Measurements from ENCODE around the gene TNFRSF14. TPM values are rescaled to one million over a fixed set of nuclear protein-coding genes. Genes with fewer than 3 reads are reported as not detected.
A peak's percentile ranks its signal among the peaks of the same experiment; 100 is the strongest.

The TNFRSF14 gene
- total and polyA plus RNA-seq, 9 of the 15 experiments (the other 6 are each of a cell fraction or from before 2014, with no cell fraction given): 0.11 to 2.3 (median 0.68) TPM; not detected in 2

DNA sequence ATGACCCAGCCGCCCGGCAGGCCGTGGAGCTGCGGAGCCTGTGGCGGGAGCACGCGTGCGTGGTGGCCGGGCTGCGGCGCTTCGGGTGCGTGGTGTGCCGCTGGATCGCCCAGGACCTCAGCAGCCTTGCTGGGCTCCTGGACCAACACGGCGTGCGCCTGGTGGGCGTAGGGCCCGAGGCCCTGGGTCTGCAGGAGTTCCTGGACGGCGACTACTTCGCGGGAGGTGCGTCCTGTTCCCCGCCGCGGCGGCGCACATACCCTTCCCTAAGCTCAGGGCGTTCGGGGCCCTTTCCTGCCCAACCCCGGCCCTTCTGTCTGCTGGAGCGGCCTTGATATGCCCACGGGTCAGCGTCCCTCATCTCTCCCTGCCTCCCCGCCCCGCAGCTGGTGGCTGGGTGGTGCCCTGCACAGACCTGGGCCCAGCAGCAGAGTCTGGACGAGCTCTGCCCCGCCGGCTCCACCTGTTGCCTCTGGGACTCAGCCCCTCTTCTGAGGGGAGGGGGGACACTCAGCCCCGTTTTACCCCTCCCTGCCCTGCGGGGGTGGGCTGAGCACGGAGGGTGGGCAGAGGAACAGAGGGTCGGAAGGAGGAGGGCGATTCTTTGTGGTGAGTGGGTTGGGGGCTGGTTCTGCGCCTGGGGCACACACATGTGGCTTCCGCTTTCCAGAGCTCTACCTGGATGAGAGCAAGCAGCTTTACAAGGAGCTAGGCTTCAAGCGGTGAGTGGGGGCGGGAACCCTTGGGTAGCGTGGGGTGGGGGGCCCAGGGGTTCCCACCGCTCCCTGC lies 31.1 kb downstream of the TNFRSF14 start:
- peaks cover 20 to 57% of the 10 kb centered on the region in 2 experiments for H3K4me1 ChIP-seq (replicated peaks in 1 of 2; ENCODE audit: control insufficient read depth in 2 of 2, insufficient read depth in 2 of 2, low read length in 2 of 2)
- ChIA-PET POLR2A (interaction anchor here (0.5 to 3.0 kb wide), 6 partner anchors 12 to 62 kb away, joined by 3 to 13 read pairs (median 6); partner anchors contain the start of gene TNFRSF14), CTCF (ENCODE audit: low intra/inter-chr PET ratio) (no interaction called here)
- H3K4me3 ChIP-seq: peak overlapping the region; percentile 71
- peaks cover 0 to 2% of the 10 kb centered on the region in 2 experiments; a peak in 1 of 5 replicates for H3K27me3 ChIP-seq (ENCODE audit: control insufficient read depth in 2 of 2, insufficient read depth in 2 of 2, low read length in 2 of 2)
- H3K9me3 ChIP-seq (replicated peaks; ENCODE audit: control insufficient read depth, insufficient read depth, low read depth, low read length): no peaks in the 10 kb centered on the region
- DNase-seq (ENCODE audit: extremely low read depth in 1 of 4, low spot score in 3 of 4) (peak in 1 of 4 experiments; percentile 45), FAIRE-seq (no peak), ATAC-seq (peak; percentile 5)
- H4K20me1 ChIP-seq (replicated peaks; ENCODE audit: control insufficient read depth, insufficient read depth, low read length): no peaks in the 10 kb centered on the region
- no peak overlapping the region for H3K27ac ChIP-seq (ENCODE audit: extremely low read depth, low read depth, low read length)
- BruUV-seq (replicated peaks): TSS peak; percentile 47
- peaks cover 8% of the 10 kb centered on the region; the same call in 1 of the 3 replicates for H3K79me2 ChIP-seq (ENCODE audit: control insufficient read depth, insufficient read depth, low read length)
- no peaks in the 10 kb centered on the region for H3K9me1 ChIP-seq (ENCODE audit: control insufficient read depth, insufficient read depth, low read length)
- intact Hi-C loops (cut with micrococcal nuclease): loop anchor here (2.0 to 5.0 kb wide), 2 partner anchors 40 to 56 kb away; no protein-coding TSS in a partner anchor
- H3K36me3 ChIP-seq (ENCODE audit: control insufficient read depth, insufficient read depth, low read length): 0 out of 3 replicates have a peak, but pooled peaks cover 4% of the 10 kb centered on the region
- 18% methylated on average over 30 of the region's 52 CpGs for WGBS (ENCODE audit: insufficient coverage, low coverage, missing lambda C conversion rate)
- peak overlapping the region; percentile 90 for H2AFZ ChIP-seq (ENCODE audit: low read depth, low read length)
- peak overlapping the region; percentile 40 to 94 for H3K9ac ChIP-seq (ENCODE audit: insufficient read depth in 1 of 2, low read depth in 2 of 2, low read length in 2 of 2)
- in situ Hi-C loops (cut with MboI): no loop called here
- peak overlapping the region; percentile 86 for H3K4me2 ChIP-seq (ENCODE audit: insufficient read depth, low read length)
- peak; percentile 24 for TF ChIP-seq KDM5B (IDR thresholded peaks at IDR 0.05; ENCODE audit: insufficient replicate concordance, low read depth, low read length)
- no peak for TF ChIP-seq ARID1B (IDR thresholded peaks at IDR 0.05)
- no peak for TF ChIP-seq CCNT2 (IDR thresholded peaks at IDR 0.05; ENCODE audit: borderline replicate concordance, extremely low read depth, insufficient read length, low read depth, low read length)
- no peak for TF ChIP-seq PML (IDR thresholded peaks at IDR 0.05; ENCODE audit: low read length)
- TF ChIP-seq ZNF165 (CRISPR knock-in tag; IDR thresholded peaks at IDR 0.05; ENCODE audit: borderline replicate concordance): no peak
- peak in 1 of 2 experiments; percentile 60; a peak in 2 of 4 replicates for TF ChIP-seq NRF1 (conservative IDR thresholded peaks at IDR 0.05 in 1 of 2, IDR thresholded peaks at IDR 0.05 in 1 of 2)
- 0 out of 2 replicates have a peak, but pooled peaks have one; percentile 43 for TF ChIP-seq ZNF232 (CRISPR knock-in tag; IDR thresholded peaks at IDR 0.05)
- TF ChIP-seq ATF2 (CRISPR knock-in tag; IDR thresholded peaks at IDR 0.05): no peak
- no peak for TF ChIP-seq MYBL2 (IDR thresholded peaks at IDR 0.05; ENCODE audit: low read depth)
- no peak for TF ChIP-seq MYBL2 (CRISPR knock-in tag; IDR thresholded peaks at IDR 0.05; ENCODE audit: borderline replicate concordance)
- no peak for TF ChIP-seq HIVEP1 (CRISPR knock-in tag; IDR thresholded peaks at IDR 0.05)
- TF ChIP-seq EP300 (IDR thresholded peaks at IDR 0.05; ENCODE audit: low read length): no peak
- no peak for TF ChIP-seq ZC3H4 (CRISPR knock-in tag; IDR thresholded peaks at IDR 0.05; ENCODE audit: borderline replicate concordance)
- no peak for TF ChIP-seq PRPF4 (IDR thresholded peaks at IDR 0.05; ENCODE audit: insufficient read depth, low read depth, low read length, poor library complexity, severe bottlenecking)
- TF ChIP-seq SIN3A (IDR thresholded peaks at IDR 0.05; ENCODE audit: borderline replicate concordance in 2 of 2, control insufficient read depth in 1 of 2, low read depth in 2 of 2, low read length in 2 of 2): 0 out of 4 replicates have a peak, but pooled peaks of 1 of the 2 experiments have one; percentile 5
- peak; percentile 59 for TF ChIP-seq CXXC5 (CRISPR knock-in tag; IDR thresholded peaks at IDR 0.05)
- TF ChIP-seq ZNF512 (tag; IDR thresholded peaks at IDR 0.05): no peak
- TF ChIP-seq RBBP5 (IDR thresholded peaks at IDR 0.05; ENCODE audit: borderline replicate concordance, insufficient read depth, low read length, poor library complexity, severe bottlenecking): peak; percentile 67
